ENCODE measurements around the gene ABTB1.
"Not testable (repeated sequence)": the region's sequence is repeated elsewhere in the genome, so short reads cannot be mapped to it uniquely, and the experiment has no call there.

ABTB1 gene

DNA sequence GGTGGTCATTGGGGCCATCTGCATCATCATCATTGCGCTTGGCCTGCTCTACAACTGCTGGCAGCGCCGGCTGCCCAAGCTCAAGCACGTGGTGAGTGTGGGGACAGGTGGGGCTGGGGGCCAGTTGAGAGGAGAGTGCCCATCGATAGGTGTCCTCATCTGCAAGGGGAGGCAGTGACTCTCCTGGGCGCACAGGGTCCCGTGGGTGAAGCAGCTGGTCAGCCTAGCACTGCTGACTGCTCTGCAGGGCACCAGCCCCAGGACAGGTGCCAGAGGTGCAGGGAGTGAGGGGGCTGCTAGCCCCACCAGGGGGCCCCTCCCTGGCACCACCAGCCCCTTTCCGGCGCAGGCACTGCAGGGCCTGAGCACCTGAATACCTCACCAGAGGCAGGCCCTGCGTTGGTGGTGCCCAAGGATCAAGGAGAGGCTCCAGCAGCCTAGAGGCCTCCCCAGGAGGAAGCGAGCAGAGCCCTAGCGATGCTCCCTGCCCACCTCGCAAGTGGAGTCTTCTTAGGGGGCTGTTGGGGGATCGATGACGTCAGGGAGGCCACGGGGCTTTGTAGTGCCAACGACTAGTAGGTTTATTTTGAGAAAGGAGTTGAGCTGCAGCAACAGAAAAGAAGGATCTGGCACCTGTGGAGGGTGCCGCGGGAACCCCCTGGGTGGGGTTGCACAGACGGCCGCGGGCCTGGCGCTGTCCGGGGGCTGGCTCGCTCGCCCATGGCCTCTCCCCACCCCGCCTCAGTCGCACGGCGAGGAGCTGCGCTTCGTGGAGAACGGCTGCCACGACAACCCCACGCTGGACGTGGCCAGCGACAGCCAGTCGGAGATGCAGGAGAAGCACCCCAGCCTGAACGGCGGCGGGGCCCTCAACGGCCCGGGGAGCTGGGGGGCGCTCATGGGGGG, 976 bp upstream of the ABTB1 start:
- peak in 1 of 56 donors; percentile 44 for DNase-seq

DNA sequence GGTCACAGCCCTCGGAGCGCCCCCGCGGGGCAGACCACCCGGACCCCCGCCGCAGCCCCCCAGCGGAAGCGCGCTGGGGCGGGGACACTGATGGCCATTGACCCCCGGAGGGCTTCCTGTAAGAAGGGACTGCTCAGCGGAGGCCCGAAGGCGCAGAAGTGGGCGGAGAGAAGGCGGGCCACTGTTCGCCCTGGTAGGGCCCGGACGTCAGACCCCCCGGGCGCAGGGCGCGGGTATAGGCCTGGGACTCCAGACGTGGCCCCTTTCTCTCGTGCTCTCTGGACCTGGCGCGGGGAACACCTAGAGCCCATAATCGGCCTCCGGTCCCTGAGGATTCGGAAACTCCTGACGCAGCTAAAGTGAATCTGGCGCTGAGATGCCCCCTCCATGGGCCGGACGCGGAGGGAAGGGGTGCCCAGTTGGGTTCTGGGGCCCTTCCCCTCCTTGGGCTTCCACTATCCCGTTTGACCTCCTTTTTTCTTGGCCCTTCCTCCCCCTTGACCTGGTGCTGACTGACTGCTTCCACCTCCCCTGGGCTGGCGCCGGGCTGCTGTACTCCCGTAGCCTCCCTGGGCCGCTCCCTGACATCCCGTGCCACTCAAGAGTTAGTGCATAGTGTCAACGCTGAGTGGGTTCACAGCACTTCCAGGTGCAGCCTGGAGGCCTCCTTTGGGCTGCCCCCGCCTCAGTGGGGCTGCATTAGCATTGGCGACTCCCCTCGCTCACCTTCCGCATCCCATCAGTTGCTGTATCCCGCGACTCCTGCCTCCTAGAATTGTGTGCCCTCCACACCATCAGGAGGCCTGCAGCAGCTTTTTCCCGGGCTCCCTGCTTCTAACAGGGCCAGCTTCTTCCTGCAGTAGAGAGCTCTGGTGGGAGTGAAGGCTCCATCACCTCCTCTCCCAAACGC, 694 bp downstream of the ABTB1 start:
- peak in 8 of 56 donors; percentile 34 to 70 (median 41) for DNase-seq

DNA sequence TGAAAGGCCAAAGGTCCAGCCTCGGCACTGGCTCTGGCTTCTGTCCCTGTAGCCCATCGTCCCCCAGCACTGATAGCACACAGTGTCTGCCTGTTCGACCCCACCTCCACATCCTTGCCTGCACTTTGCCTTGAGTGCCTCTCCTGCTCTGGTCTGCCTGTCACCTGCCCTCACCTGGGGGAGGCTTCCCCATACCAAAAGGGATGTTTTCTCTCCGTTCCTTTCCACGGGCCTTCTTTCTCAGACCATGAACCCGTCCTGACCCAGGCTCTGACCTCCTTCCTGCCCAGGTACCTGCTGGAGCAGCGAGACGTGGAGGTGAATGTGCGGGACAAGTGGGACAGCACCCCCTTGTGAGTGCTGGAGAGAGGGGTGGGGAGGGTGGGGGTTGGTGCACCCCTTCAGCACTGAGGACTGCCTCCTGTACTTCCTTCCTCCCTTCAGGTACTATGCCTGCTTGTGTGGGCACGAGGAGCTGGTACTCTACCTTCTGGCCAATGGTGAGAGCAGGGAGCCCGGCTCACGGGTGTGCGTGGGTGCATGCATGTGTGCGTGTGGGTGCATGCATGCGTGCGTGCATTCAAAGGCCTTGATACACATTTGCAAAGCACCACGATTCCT, 1.5 kb downstream of the ABTB1 start:
- peak in 20 of 56 donors; percentile 17 to 59 (median 38) for DNase-seq

DNA sequence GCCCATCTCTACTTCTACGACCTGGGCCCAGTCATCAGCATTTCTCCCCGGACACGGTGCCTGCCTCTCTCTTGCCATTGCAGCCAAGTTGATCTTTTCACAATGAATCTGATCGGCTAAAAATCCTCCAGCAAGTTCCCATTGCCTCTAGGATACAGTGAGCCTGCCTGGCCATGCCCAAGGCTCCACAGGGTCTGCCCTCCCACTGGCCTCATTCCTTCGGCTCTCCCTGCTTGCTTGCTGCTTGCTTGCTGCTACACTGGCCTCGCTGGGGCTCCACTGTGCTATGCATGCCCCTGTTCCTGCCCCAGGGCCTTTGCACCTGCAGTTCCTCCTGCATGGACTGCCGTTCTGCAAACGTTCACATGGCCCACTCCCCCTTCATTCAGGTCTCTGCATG, 2.0 kb downstream of the ABTB1 start:
- no peak for DNase-seq

DNA sequence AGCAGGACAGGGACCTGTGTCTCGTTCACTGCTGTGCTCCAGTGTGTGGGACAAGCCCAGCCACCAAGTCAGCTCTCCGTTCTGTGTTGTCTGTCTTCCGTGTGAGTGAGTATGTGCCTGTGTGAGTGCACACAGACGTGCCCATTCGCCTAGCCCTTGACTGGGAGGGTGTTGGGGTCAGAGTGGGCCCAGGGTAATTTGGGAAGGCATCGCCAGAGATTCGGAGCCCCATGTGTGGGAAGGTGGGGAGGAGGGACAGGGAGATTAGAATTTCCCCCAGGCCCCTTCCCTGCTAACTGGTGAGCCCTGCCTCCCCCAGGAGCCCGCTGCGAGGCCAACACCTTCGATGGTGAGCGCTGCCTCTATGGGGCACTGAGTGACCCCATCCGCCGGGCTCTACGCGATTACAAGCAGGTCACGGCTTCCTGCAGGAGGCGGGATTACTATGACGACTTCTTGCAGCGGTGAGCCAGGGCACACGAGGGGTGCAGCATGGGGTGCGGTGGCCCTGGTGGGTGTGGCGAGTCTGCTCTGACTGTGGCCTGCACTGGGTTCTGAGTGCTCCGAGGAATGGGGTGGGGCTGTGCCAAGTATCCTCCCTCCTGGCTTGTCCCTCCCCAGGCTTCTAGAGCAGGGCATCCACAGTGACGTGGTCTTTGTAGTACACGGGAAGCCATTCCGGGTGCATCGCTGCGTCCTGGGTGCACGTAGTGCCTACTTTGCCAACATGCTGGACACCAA, 3.1 kb downstream of the ABTB1 start:
- DNase-seq = no peak

DNA sequence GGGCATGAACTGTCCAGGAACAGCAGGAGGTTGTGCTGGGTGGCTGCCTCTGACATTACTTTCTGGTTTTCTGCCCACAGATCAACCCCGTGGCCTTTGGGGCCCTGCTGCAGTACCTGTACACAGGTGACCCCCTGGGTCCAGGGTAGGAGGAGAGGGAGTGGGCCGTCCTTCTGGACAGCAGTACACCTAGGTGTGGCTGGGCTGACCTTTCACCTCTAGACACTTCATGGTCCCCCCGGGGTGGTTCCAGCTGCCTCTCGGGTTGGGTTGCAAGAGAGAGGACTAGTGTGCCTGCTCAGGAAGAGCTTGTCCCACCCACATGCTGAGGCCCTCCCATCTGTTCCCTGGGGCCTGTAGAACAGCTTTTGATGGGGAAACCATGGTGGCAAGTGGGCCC, 3.7 kb downstream of the ABTB1 start:
- no peak for DNase-seq

DNA sequence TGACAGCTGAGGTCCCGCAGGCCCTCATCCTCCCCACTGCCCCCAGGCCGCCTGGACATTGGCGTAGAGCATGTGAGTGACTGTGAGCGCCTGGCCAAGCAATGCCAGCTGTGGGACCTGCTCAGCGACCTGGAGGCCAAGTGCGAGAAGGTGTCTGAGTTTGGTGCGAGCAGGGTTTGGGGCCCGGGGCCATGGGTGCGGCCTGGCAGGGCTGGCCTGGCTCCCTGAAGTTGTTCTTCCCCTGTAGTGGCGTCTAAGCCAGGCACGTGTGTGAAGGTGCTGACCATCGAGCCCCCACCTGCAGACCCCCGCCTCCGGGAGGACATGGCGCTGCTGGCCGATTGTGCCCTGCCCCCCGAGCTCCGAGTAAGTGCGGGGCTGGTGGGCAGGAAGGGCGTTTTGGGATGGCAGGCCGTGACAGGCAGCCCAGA, 4.2 kb downstream of the ABTB1 start:
- DNase-seq = no peak

DNA sequence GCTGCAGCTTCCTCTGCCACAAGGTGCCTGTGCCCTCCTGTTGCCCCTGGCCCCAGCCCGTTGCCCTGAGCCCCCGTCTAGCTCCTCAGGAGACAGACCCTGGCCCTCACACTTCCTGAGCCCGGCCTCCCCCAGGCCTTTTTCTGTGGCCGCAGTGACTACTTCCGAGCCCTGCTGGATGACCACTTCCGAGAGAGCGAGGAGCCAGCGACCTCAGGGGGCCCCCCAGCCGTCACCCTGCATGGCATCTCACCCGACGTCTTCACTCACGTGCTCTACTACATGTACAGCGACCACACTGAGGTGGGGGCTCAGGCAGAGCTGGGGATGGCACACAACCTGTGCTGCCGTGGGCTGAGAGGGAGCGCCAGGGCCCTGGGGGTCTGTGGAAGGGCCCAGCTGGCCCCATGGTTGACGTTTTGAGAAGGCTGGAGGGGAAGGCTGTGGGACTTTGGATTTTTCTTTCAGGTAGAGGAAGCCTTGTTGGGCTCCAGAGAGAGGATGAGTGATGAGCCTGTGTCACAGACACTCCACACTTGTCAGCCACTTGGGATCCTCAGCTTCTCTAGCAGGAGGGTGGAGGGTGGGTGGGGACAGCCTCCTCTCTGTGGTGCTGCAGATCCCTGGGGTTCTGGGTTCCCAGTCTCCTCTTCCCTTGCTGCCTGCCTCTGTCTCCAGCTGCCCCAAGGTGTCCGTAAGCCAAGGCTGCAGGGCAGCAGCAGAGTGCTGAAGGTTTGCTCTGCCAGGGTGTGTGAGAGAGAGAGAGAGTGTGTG, 5.0 kb downstream of the ABTB1 start:
- no peak for DNase-seq

DNA sequence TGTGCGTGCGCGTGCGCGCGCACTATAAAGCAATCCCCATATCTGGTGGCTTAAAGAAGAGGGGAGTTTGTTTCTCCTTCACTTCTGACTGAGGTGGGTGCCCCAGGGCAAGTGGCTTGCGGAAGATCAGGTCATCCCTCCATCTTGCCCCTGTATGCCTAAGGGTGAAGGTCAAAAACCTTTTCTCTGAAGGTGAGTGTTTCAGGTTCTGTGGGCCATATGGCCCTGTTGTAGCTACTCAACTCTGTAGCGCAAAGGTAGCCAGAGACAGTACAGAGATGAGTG, 5.5 kb downstream of the ABTB1 start:
- DNase-seq = no peak

DNA sequence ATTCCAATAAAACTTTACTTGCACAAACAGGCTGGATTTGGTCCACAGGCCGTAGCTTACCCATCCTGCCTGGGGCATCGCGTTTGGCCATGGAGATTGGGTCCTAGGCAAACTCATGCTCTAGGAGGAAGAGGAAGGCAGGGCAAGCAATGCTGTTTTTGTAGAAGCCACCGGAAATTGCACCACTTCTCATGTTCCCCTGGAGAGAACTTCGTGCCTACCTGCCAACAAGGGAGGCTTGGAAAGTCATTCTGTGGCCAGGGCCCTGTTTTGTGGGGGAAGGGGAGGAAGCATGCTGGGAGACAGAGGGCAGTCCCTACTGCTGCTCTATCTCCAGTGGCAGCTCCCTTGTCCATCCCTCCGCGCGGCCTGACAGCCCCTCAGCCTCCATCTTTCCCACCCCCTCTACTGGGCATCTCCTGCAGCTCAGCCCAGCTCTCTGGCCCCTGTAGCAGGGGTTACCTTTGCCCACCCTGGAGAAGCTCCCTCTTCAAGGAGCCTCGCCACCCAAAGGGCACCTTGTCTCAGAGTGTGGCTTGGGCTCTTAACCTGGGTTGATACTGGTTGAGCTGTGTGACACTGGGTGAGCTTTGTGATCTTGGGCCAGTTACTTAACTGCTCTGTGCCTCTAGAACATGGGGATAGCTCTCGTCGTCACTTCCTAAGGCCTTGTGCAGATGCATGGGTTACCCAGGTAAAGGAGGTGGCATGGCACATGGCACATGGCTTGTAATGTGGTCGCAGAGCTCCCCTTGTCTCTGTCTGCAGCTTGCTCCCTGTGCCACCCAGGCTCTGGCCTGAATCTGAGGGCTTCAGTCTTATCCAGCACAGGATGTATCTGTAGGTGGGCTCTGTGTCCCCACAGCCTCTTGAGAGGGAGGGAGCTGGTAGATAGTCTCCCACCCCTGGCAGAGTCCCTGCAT, 6.1 kb downstream of the ABTB1 start:
- no peak for DNase-seq

DNA sequence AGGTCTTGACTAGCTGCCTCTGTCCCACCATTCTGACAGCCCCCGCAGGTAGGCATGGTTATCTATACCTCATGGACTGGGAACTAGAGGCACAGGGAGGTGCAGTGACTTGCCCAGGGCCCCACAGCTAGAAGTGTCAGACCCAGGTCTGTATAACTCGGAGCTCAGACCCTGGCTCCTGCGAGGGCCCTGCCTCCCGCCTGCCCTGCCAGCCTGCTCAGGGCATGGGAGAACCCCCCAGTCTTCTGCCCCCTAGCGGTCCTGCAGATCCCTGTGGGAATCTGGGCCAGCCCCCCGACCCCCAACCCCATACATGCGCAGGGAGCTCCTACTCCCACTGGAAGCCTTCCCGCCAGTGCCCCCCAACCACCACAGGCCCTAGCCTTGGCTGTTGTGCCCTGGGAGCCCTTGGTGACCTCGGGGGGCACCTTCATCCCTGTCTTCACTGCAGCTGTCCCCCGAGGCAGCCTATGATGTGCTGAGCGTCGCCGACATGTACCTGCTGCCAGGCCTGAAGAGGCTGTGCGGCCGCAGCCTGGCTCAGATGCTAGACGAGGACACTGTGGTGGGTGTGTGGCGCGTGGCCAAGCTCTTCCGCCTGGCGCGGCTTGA, 6.9 kb downstream of the ABTB1 start:
- no peak for DNase-seq

DNA sequence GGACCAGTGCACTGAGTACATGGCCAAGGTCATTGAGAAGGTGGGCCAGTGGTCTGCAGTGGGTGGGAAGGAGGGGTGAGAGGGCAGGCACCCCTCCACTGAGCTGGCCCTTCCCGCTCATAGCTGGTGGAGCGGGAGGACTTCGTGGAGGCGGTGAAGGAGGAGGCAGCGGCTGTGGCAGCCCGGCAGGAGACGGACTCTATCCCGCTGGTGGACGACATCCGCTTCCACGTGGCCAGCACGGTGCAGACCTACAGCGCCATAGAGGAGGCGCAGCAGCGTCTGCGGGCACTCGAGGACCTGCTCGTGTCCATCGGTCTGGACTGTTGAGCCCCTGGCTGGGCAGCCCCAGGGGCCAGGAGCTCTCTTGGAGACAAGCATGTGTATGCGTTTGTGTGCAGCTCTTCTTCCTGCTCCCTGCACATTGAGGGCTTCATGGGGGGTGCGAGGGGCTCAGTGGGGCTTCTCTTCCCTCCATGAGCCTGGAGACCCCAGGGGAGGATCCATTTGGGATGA, 7.5 kb downstream of the ABTB1 start:
- DNase-seq = no peak

DNA sequence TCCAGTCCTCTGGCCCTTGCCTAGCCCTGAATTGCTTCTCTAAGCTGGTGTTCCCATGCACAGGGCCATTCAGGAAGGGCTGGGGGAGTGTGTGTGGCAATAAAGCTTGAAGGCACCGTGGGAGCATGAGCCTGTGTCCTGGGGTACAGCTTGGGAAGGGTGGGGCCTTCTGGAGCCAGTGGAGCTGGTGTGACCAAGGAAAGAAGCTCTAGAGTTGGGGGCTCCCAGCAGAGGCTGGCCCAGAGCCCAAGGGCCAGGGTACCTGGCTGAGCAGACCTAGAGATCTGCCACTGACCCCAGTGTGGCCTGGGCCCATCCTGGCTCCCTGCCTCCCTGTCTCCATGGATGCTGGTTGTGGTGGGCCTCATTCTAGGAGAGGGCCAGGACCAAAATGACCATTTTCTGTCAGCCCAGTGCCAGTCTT, 8.1 kb downstream of the ABTB1 start:
- DNase-seq = no peak

DNA sequence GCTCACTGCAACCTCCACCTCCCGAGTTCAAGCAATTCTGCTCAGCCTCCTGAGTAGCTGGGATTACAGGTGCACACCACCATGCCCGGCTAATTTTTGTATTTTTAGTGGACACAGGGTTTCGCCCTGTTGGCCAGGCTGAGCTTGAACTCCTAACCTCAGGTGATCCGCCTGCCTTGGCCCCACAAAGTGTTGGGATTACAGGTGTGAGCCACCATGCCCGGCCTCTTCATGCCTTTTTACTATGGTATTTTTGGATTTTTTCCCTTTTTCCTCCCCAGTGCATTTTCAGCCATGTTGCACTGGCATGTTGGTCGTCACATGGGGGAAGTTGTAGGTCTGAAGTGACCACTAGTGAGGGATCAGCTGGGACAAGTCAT, 9.4 kb downstream of the ABTB1 start:
- not testable (repeated sequence) for DNase-seq

DNA sequence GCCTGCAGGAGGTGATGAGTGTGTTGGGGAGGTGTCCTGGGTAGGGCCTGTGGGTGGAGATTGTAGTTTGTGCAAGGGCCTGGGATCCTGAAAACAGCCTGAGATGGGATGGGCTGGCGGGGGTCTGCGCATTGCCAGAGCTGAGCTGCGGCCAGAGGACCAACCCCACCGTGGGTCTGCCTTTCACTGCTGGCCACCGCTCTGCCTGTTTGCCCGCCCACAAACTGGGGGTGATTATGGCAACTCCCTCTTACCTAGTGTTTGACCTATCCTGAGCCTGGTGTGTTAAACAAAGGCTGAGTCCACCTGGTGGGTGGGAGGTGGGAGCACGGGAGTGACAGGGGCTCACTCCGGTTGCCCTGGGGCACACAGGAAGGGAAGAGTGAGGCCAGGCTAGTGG, 9.8 kb downstream of the ABTB1 start:
- no peak for DNase-seq

DNA sequence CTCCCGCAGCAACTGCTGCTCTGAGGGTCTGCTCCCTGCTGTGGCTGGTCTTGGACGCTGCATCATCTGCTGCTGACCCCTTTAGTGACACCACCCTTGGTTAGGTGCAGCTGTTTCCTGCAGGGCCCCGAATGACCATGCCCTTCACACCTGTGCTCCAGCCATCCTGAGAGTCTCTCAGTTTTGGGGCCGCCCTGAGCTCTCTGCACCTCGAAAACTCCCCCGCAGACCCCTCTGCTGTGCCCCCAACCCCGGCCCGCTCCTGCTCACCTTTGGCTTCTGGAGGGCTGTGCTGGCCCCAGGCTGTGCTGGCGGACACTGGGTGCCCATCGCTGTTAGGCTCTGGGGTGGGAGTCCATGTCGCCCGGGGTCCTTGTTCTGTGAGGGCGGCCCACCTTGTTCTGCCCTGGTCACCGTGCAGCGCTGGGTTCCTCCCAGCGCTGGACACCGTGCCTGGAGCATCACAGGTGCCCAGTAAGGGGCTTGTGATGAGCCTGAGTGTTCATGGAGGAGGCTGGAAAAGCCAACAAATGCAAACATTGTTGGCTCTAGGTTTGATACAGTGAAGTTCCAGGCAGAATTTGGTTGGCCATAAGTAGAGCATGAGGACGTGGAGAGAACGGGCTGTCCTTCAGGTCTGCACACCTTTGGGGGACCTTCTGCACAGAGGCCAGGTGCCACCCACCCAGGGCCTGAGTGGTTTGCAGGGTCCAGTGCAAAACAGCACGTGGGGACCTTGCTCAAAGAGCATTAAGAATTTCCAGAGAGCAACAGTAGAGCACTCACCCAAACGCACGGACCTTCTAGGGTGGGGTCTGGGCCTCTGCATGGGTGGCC, 12.3 kb downstream of the ABTB1 start:
- DNase-seq = no peak

DNA sequence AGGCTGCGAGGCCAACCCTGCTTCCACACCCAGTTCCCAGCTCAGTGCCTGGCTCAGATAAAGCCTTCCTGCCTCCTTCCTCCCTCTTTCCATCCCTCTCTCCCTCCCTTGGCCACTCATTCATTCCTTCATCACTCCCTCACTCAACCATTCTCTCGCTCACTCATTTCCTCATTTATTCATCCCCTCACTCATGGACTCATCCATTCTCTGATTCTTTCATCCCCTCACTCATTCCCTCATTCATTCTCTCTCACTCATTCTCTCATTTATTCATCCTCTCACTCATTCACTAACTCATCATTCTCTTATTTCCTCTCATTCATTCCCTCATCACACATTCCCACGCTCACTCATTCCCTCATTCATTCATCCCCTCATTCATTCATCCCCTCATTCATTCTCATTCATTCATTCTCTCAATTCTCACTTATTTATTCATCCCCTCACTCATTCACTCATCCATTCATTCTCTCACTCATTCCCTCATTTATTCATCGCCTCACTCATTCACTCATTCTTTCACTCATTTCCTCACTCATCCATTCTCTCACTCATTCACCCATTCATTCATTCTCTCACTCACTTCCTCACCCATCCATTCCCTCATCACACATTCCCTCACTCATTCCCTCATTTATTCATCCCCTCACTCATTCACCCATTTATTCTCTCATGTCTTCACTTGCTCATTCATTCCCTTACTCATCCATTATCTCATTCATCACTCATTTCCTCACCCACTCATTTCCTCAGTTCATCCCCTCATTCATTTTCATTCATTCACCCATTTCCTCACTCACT, 13.2 kb downstream of the ABTB1 start:
- no peak for DNase-seq

Data from nucleus accumbens (tissue), 56 donors.